ENCODE data around the gene MGAT3. TPM values are rescaled to one million over a fixed set of nuclear protein-coding genes. Genes with fewer than 3 reads are reported as not detected.

MGAT3 gene
- total RNA-seq, 2 experiments from 2014 or later = 0.17 TPM; not detected in 1

GRCh38 chr22:39416319-39416718 lies 40.5 kb upstream of the MGAT3 start:
- H3K9me3 ChIP-seq (ENCODE audit: control insufficient read depth in 1 of 2, insufficient read depth in 1 of 2, low read length in 2 of 2) = no peaks in the 10 kb centered on the region
- peak in 5 of 14 experiments; percentile 19 to 49 (median 39) for DNase-seq

GRCh38 chr22:39417641-39418040 lies 39.2 kb upstream of the MGAT3 start:
- Histone ChIP-seq H3K27me3 (ENCODE audit: control insufficient read depth in 1 of 2, insufficient read depth in 2 of 2, low read length in 2 of 2) (no peaks in the 10 kb centered on the region), H3K27ac (ENCODE audit: low read depth in 1 of 2, low read length in 2 of 2) (no peak overlapping the region), H3K4me1 (ENCODE audit: insufficient read depth, low read length) (peaks cover 42% of the 10 kb centered on the region), H3K36me3 (ENCODE audit: insufficient read depth, low read length) (peaks cover 77% of the 10 kb centered on the region), H3K4me3 (ENCODE audit: low read length) (no peak overlapping the region), H3K9me3 (ENCODE audit: control insufficient read depth in 1 of 2, insufficient read depth in 1 of 2, low read length in 2 of 2) (no peaks in the 10 kb centered on the region)
- intact Hi-C loops (cut with DNase I, micrococcal nuclease) = no loop called here
- ATAC-seq (ENCODE audit: poor library complexity) = no peak
- Mint-ChIP-seq H3K4me1 (ENCODE audit: low read depth) (peaks cover 39% of the 10 kb centered on the region), H3K27me3 (no peaks in the 10 kb centered on the region), H3K4me3 (no peak overlapping the region), H3K27ac (no peak overlapping the region), H3K9me3 (no peaks in the 10 kb centered on the region), H3K36me3 (ENCODE audit: low read depth) (peaks cover 62% of the 10 kb centered on the region)
- ChIA-PET POLR2A (interaction anchor here (1.3 to 4.1 kb wide), 2 partner anchors 18 to 98 kb away, joined by 4 to 28 read pairs; partner anchors contain the start of genes RPL3 and TAB1), CTCF (no interaction called here)
- TF ChIP-seq CTCF (IDR thresholded peaks at IDR 0.05) = no peak
- DNase-seq = no peak

More at GRCh38 chr22:39416319-39416718, 40.5 kb upstream of the MGAT3 start:
- ChIA-PET CTCF (no interaction called here), POLR2A (interaction anchor here (0.7 to 4.1 kb wide), 6 partner anchors 11 to 378 kb away, joined by 3 to 28 read pairs (median 6); partner anchors contain the start of genes ATF4 and TAB1)
- Histone ChIP-seq H3K27me3 (ENCODE audit: control insufficient read depth in 1 of 2, insufficient read depth in 2 of 2, low read length in 2 of 2) (no peaks in the 10 kb centered on the region), H3K4me3 (ENCODE audit: low read length) (no peak overlapping the region), H3K36me3 (ENCODE audit: insufficient read depth, low read length) (peaks cover 64% of the 10 kb centered on the region), H3K27ac (ENCODE audit: low read depth in 1 of 2, low read length in 2 of 2) (no peak overlapping the region), H3K4me1 (ENCODE audit: insufficient read depth, low read length) (peaks cover 53% of the 10 kb centered on the region)
- Mint-ChIP-seq H3K4me3 (peak overlapping the region; percentile 68), H3K4me1 (ENCODE audit: low read depth) (peaks cover 52% of the 10 kb centered on the region), H3K9me3 (no peaks in the 10 kb centered on the region), H3K27me3 (no peaks in the 10 kb centered on the region), H3K36me3 (ENCODE audit: low read depth) (peaks cover 51% of the 10 kb centered on the region), H3K27ac (peak overlapping the region; percentile 83)
- ATAC-seq (ENCODE audit: poor library complexity) = peak; percentile 34
- intact Hi-C loops (cut with DNase I, micrococcal nuclease) = no loop called here
- no peak for TF ChIP-seq CTCF (IDR thresholded peaks at IDR 0.05)

GRCh38 chr22:39418696-39419095 lies 38.1 kb upstream of the MGAT3 start:
- H3K4me3 Mint-ChIP-seq = no peak overlapping the region
- ChIA-PET CTCF (no interaction called here), POLR2A (no interaction called here)
- ATAC-seq (ENCODE audit: poor library complexity) = no peak
- intact Hi-C loops (cut with DNase I, micrococcal nuclease) = no loop called here
- TF ChIP-seq CTCF (IDR thresholded peaks at IDR 0.05) = no peak
- no peaks in the 10 kb centered on the region for H3K9me3 Mint-ChIP-seq
- H3K27ac Mint-ChIP-seq = no peak overlapping the region
- H3K27me3 Mint-ChIP-seq = no peaks in the 10 kb centered on the region
- no peak overlapping the region for H3K27ac ChIP-seq (ENCODE audit: low read depth in 1 of 2, low read length in 2 of 2)
- peaks cover 66% of the 10 kb centered on the region for H3K36me3 Mint-ChIP-seq (ENCODE audit: low read depth)
- no peaks in the 10 kb centered on the region for H3K9me3 ChIP-seq (ENCODE audit: control insufficient read depth in 1 of 2, insufficient read depth in 1 of 2, low read length in 2 of 2)
- H3K36me3 ChIP-seq (ENCODE audit: insufficient read depth, low read length) = peaks cover 80% of the 10 kb centered on the region
- DNase-seq = no peak
- H3K4me3 ChIP-seq (ENCODE audit: low read length) = no peak overlapping the region
- H3K4me1 Mint-ChIP-seq (ENCODE audit: low read depth) = peaks cover 29% of the 10 kb centered on the region
- no peaks in the 10 kb centered on the region for H3K27me3 ChIP-seq (ENCODE audit: control insufficient read depth in 1 of 2, insufficient read depth in 2 of 2, low read length in 2 of 2)
- peaks cover 34% of the 10 kb centered on the region for H3K4me1 ChIP-seq (ENCODE audit: insufficient read depth, low read length)
